HFF-Myc (cell line): ENCODE measurements around the gene LARP1B.
A peak's percentile ranks its signal among the peaks of the same experiment; 100 is the strongest.

ENCODE experiments used
- DNase-seq: peaks from one replicate; pipeline ENCODE4 v3.0.0-alpha.2; 2011; ENCODE audit warnings: low read depth; ENCODE audit errors: extremely low read depth
- H3K4me3 ChIP-seq: replicated peaks from 2 replicates; pipeline ENCODE4 v1.5.1; 2011; ENCODE audit warnings: low read depth, mild to moderate bottlenecking, control low read depth, low read length
- TF ChIP-seq, protein P1 (sequence below): IDR thresholded peaks from 2 replicates; pipeline ENCODE4 v1.5.1; 2012; ENCODE audit warnings: mild to moderate bottlenecking, low read depth, low read length, control low read depth; ENCODE audit errors: missing control alignments

Gene LARP1B

DNA sequence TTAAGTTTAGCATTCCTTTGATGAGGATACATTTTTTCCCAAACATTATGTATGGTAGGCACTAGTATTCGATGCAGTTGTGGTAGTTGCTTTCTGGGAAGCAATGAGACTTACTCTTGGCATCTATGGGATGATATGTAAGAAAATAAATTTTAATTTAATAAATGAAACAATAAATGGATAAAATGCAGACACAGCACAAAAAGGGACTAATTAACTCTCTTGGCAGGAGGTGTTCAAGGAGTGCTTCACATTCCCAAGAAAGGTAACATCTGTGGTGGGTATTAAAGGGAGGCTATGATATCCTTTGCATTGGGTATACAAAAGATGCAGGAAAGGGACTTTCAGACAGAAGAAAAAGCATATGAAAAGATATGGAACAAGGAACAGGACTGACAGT is 115.5 kb downstream of the LARP1B start:
- H3K4me3 ChIP-seq = no peak overlapping the region

DNA sequence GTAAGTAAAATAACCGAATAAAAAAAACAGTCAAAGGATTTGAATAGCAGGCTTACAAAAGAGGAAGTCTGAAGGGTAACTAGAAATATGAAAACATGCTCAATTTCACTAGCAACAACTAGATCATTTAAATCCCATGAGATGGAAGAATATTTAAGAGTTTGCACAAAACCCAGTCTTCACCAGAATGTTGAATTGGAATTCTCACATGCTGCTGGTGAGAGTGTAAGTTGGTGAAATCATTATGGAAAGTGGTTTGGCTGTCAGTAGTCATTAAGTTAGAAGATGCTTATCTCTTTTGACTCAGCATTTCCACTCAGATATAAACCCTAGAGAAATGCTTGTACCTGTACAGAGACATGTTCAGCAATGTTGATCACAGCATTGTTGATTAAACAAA is 116.4 kb downstream of the LARP1B start:
- TF ChIP-seq, protein P1, sequence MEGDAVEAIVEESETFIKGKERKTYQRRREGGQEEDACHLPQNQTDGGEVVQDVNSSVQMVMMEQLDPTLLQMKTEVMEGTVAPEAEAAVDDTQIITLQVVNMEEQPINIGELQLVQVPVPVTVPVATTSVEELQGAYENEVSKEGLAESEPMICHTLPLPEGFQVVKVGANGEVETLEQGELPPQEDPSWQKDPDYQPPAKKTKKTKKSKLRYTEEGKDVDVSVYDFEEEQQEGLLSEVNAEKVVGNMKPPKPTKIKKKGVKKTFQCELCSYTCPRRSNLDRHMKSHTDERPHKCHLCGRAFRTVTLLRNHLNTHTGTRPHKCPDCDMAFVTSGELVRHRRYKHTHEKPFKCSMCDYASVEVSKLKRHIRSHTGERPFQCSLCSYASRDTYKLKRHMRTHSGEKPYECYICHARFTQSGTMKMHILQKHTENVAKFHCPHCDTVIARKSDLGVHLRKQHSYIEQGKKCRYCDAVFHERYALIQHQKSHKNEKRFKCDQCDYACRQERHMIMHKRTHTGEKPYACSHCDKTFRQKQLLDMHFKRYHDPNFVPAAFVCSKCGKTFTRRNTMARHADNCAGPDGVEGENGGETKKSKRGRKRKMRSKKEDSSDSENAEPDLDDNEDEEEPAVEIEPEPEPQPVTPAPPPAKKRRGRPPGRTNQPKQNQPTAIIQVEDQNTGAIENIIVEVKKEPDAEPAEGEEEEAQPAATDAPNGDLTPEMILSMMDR = no peak
- no peak for DNase-seq
- no peak overlapping the region for H3K4me3 ChIP-seq

More for the DNA sequence above, 115.5 kb downstream of the LARP1B start:
- TF ChIP-seq, protein P1 = no peak
- no peak for DNase-seq

DNA sequence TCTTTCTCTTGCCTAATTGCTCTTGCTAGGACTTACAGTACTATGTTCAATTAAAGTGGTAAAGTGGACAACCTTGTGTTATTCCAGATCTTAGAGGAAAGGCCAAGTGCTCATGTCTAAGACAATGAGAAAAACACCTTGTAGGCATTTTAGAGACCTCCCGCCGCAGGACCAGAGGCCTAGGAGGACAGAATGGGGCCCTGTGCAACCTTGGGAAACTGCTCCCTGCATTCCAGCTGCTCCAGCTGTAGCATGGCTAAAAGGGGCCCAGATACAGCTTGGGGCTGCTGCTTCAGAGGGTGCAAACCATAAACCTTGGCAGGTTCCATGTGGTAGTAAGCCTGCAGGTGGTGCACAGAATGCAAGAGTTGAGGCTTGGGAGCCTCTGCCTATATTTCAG is 125.5 kb downstream of the LARP1B start:
- no peak for DNase-seq

DNA sequence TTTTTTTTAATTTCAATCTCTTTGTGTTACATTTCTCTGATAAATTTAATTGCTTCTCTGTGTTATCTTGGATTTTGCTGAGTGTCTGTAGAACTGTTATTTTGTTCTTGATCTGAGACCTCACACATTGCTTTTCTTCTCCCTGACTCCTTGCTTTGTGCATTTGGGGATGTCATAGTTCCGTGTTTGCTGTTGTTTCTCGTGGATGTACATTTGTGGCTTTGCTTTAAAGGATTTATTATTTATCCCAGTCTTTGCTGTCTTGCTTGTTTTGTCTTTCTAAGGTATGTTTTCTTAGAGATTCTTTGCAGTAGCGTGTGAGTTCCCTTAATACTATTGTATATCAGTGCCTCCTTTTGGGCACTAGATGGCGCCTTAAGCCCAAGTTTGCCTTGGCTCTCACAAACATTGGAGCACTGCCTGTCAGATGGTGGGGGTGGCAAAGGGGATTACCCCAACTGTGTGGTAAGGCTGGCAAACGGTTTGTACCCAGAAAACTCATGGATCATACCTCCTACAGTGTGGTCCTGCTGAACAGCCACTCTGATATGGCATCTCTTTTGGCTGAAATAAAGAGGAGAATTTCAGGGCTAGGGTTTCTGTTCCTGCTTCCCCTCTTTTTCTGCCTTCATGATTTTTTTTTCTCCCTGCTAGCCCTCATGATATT is 130.1 kb downstream of the LARP1B start:
- DNase-seq = peak; percentile 36
- TF ChIP-seq, protein P1 = peak; percentile 84
- no peak overlapping the region for H3K4me3 ChIP-seq

More for the DNA sequence above, 125.5 kb downstream of the LARP1B start:
- H3K4me3 ChIP-seq = no peak overlapping the region
- TF ChIP-seq, protein P1 = no peak

DNA sequence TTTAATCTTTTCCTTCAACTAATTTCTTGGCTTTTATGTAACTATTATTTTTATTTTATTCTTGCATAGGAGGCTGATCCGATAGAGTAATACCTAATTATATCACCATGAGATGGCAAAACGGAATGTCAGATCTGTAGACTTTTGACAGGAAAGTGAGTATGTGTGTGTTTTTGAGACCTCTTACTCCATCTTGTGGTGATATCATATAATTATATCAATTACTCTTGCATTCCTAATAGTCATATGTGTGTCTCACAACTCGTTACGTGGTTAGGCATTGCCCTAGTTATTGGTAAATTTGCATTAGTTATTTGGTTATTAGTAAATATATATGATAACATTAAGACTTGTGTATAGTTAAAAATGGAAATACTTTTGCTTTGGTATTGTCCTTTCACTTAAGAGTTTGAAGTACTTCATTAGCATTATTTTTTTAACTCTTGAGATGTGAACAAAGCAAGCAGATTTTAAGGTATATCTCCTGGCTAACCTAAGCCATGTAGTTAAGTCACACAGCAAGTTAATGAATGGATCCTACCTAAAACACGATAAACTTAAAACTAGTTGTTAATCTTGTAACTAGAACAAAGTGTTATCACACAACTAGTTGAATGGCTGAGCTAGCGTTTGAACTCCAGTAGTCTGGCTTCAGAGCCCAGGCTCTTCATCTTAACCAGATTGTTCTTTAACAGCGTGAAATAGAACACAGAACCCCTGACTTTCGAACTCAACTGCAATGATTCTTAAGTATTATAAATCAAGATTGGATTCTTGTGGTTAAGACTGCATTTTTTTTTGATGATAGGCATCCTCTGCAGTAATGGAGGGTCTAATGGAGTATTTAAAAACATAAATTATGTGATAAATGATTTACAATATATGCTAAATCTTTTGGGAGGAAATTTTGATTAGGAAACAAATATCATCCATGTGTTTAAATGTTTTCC is 159.4 kb downstream of the LARP1B start:
- no peak overlapping the region for H3K4me3 ChIP-seq
- TF ChIP-seq, protein P1 = no peak
- no peak for DNase-seq

DNA sequence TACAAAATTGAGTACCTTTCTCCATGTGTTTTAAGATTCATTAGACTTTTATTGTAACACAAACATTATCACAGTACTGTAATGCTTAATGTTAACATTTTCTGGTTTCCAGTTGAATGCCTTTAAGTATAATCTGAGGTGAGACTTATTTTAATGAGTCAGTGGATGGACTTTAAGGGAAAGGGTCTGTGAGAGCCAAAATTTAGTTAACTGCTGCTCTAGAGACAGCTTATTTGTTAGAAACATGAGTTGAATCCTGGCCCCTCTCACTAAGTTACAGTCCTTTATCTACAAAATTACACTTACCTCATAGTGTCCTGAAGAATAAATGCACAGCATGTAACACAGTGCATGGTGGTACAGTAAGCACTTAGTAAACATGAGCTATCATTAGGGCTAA is 160.5 kb downstream of the LARP1B start:
- TF ChIP-seq, protein P1 = no peak
- DNase-seq = no peak
- H3K4me3 ChIP-seq = no peak overlapping the region
